NCI-H774 (cell line): ENCODE measurements around the gene TLE1.

Experiments used
- DNase-seq: peaks from one replicate; lab custom pipeline; 2025; lab: John Stamatoyannopoulos, UW

TLE1 gene

DNA sequence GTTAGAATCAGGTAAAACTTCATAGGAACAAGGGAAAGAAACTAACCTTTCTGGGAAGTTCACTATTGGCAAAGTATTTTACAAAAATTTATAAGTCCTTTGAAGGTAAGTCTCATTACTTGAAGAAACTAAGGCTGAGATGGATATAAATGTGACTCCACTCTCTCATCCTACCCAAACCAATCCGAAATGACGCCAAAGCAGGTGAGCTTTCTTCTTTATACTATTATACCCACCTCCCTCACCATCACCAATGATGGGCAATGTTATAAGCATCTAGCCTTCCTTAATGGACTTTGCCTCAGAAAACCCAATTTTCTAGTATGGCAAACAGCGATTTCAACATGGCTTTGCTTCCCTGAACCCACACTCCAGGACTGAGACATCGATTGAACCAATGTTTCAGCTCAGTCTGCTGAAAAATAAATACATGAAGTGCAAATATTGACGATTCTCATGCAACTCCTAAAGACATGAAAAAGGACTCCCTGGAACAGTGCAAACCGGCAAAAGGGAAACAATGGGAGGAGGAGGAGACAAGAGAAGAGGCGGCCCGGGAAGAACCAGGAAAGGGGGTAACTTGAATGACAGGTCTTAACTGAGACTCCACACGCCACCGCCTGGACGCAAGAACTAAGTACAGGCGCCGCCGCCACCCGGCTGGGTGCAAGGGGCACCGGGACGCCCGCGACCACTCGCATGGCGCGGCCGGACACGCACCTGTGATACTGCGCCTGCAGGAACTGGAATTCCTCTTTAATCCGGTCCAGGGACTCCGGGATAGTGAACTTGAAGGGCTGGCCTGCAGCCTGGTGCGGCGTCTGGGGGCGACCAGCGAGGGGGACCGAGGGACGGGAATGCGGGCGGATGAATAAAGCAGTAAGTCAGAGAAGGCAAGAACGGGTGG is 2.5 kb downstream of the TLE1 start:
- peak; percentile 75 for DNase-seq

DNA sequence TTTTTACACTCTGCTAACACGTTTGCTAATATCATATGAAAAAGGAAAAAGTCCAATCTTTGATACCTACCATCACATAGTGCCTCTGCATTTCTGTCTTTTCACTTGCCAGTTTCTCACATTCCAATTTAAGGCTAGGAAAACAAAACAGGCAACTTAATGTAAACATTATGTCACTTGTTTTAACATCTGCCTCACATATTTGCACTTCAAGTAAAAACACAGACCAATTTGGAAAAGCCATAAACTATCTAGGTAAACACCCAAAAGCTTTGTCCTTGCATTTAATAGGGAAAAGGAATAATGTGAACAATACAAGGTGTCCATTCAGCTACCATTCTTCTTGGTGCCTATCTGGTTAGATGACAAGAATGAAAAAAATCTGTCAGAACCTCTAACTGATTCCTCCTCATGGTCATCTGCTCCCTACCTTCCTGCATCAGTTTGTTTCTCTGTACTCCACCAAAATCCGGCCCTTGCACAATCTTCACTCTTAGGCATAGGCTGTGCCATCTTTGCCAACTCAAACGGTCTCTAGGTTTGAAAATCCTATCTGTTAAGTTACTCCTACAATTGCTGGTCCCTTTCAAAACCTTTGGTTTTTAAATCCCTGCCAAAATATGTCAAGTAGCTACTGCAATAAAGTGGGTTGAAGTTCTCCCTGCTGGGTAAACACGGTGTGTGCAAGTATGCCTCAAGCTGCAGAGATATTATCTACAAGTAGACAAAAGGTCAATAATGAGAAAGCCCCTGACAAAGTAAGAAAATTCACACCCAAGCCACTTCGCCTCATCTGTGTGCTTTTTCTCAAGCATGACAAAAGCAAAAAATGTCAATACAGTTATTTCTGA is 3.4 kb downstream of the TLE1 start:
- no peak for DNase-seq

DNA sequence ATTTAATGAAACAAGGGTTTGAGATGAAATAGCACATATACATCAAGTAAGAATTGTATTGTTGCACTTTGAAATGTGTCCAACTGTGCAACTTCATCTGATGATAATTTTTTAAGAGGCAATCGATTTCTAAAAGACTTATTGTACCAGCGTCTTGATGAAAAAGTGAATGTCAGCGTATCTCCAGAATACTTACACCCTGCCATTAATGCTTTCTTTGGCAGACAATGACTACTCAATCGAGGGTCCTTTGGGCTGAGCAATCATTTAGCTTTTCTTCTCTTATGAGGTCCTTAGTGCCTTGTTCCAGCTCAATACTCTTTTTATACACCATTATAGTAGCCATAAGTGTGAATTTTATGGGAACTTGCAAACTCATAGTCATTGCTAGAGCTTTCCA is 4.7 kb downstream of the TLE1 start:
- DNase-seq = no peak

DNA sequence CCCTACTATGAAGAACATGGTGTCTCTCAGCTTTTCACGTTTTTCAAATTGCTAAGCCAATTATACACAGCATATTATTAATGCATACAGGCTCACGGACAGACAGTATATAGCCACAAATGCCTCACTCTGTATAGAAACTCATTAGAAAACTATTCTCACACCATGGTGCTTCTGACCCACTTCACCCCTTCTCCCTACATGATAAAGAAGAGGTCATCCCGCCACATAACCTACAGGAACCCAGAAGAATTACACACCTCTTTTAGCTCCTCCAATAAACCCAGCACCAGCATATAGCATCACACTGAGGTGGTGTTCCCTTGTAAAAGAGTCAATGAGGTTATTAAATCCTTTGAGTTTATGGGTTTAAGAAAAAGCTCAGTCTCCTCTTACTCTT is 5.6 kb downstream of the TLE1 start:
- DNase-seq = no peak

DNA sequence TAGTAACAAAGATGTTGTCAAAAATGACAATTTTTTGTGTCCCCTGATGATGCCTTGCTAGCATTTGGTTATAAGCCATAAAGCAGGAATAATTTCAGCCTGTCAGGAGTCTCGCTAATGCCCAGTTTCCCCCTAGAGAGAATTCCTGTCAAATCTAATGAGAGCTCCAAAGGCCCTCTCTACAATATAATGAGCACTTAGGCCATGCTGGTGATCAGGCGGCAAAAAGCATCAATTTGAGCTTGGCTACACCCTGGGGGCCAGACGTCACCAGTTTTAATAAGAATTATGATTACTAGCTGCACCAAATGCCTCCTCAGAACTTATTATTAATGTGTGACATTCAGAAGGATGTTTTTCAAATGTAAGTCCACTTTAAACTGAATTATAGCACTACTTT is 6.1 kb downstream of the TLE1 start:
- no peak for DNase-seq

DNA sequence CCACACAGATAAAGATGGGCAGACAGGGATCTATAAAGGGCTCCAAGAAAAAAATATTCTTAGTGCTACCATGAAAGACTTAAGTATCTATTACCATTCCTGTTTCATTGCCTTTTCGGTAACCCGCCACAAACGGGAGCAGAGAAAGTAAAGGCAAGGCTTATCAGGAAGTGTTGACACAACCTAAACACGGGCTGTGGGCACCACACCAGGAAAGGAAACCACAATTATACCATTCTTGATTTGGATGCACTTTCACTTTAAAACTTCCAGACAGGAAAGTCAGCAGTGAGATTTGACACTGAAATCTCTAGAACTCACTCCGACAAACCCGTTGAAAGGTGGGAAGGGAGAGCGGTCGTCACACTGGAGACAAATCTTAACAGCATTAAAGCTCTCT is 6.5 kb downstream of the TLE1 start:
- DNase-seq = no peak

DNA sequence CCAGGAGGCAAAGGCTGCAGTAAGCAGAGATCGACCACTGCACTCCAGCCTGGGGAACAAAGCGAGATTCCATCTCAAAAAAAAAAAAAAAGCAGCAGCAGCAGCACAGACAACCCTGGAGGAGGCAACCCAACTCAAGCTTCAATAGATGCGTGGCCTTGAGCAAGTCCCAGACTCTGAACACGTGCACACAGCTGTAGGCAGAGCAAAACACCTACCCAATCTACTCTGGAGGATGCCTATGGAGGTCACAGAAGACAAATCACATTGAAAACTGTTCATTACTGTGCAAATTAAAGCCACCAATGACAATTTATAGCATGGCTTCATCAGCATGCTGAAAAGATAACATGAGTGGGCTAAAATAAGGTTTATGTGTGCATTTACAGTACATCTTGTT is 7.2 kb downstream of the TLE1 start:
- DNase-seq = no peak

DNA sequence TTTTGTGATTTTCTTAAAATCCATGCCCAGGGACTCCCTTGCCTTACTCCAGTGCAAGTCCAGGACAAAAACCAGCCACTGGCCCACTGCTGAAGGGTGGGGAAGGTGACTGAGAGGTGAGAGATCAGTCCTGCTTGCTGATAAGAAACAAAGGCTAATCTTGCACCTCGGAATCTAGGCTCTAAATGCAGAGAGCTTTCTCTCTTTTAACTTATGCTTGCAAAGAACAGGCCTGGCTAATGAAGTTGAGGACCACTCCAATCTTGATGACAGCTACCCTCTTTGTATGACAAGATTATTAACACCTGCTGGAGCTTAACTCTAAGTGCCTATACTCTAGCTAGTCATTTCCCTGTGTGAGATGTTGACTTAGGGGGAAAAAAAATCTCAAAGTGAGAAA is 8.8 kb downstream of the TLE1 start:
- DNase-seq = no peak

DNA sequence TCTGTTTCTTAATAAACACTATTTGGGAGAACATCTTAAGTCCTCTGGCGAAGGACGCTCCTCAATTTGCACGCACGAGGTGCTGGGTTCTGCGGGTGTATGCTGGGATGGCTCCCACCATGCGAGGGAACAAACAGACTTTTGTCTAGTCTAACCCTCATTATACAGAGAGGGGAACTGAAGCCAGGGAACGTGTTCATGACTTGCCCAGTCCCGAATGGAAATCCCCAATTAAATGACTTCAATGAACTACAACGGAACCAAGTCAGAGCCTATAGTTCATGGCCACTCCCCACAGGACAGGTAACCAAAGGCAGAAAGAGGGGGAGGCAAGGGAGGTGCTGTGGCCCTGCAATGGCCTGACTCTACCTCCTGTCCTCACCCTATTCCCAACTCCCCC is 9.3 kb downstream of the TLE1 start:
- DNase-seq = no peak

DNA sequence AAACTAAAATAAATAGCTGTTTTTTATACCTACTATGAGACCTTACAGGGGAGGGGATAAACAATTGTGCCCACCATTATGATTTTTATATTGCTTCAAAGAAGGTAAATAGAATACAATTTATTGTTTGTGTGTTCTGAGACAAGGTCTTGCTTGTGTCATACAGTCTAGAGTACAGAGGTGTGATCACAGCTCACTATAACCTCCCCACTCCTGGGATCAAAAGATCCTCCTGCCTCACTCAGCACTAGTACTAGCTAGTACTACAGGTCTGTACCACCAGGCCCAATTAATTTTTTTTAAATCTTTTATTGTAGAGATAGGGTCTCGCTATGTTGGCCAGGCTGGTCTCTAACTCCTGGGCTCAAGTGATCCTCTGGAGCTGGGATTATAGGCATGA is 11.3 kb downstream of the TLE1 start:
- DNase-seq = no peak

DNA sequence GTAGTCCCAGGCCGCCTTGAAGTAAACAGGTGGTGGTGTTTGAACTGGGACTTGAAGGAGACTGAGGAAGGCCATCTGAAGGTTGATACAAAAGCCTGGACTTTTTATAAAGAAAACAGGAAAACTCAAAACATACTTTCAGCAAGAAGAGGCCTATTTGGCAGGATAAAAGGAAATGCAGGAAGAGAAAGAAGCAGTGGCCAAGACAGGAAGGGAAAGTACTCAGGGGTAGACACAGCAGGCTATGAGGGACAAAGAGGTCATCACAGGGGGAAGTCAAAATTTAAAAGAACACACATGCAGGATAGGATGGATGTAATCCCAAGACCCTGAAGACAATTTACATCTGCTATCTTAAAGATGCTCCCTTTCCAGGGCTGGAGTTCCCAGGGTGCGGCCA is 13.0 kb downstream of the TLE1 start:
- DNase-seq = no peak

DNA sequence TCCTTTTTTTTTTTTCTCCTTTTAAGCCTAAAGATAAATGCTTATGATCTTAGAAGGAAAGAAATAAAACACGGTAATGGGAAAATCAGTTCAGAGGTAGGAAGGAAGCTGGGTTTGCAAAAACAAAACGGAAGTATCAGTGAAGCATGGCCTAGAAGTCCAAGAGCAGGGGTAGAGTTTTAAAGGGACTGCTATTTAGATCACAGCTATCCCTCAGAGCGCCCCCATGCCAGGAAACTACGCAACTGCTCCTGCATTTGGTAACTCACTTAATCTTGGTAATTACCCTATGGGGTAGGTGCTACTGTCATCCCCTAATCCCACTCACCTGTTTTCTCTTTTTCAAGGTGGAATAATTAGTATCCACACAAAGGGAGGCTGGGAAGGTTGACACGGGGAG is 16.0 kb downstream of the TLE1 start:
- DNase-seq = no peak

DNA sequence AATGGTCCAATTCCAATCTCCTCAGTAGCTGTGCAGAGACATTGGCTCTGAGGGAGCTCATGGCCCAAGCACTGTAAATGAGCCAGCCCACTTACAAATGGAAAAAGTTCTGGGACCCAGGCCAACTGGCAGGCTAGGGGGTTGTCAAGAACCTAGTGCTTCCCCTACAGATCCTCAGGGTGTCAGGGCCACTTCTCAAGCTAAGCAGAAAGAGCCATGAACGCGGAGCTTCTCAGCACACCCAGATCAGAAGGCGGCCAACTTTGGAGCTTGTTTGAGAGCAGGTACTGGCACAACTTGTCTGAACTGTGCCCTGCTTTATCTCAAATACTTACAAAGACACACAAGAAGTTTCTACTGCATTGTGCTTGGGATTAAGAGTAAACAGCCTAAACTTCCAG is 17.5 kb downstream of the TLE1 start:
- DNase-seq = no peak

DNA sequence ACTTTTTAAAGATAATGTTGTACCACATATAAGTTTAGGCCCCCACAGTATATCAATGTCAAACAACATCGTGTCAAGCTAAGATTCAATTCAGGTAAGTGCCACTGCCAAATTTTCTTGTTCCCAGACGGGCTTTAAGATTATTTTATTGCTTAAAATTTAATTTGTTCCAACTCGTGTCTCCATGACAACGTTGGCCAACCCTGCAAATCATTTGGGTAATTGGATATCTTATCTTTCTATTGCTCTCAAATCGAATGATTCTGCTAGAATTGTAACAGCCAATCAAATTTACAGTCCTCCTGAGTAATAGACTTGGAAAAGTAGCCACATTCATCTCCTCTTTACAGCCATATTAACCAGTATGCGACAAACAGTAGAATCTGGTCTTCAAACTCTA is 19.5 kb downstream of the TLE1 start:
- DNase-seq = no peak

DNA sequence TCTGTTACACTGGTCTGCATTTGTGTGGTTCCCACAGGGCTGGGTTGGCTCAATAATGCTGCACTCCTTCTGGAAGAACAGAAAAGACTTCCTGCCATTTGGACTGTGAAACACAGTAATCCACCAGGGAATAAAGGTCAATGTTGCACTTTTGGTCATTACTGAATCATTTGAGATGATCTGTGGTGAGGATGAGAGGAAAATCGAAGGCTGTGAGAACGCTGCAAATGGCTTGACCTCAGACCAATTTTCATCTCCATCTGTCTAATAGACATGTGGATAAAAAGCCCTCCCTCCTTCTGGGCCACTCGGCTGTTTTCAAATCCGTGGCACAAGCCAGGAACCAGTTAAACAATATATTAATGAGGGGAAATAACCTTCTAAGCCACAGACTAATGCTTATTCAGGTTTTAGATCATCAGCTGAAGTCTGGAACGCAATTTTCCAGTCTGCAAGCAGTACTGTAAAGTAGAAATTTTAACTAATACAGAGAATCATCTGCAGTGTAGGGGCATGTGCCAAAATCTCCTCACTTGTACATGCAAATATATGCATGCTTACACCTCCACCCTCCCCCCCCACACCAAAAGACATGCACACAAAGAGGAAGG is 20.2 kb downstream of the TLE1 start:
- no peak for DNase-seq

DNA sequence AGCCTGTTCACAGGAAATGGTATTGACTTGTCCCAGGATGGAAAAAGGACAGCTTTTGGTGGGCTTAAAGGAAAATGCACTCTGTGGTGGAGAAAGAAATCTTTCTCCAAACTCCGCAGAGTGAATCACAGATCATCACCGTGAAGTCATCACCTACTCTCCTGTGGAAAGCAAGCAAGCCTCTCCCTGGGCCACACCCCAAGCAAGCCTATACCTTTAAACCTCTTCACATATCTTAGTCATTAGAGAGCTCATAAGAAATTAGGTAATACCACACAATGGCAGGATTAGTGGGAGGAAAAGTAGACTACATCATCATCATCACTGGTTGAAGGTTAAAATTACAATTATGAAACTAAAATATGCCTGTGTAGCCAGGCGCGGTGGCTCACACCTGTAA is 23.2 kb downstream of the TLE1 start:
- DNase-seq = no peak

DNA sequence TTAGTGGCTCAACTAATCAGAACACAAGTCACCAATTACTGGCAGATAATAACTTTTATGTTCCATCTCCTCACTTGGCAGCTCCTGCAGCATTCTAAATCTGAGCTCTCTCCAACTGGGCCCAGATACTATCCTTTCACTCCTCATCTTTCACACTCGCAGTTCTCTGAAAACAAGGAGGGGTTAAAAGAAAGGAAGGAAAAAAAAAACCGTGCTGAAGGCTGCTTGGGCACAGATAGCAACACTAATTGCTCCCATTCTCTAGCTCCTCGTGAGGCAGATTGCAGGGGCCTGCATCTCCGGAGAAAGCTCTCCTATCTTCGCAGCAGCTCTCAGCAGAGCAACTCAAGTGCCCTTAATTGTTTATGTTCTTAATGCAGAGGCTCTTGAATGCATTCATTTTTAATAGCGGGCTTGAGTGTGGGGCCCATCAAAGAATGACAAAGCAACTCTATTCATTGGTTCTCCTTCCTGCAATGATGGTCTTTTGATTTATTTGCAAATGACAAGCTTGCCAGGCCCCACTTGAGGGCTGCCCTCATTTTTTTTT is 23.9 kb downstream of the TLE1 start:
- DNase-seq = no peak

DNA sequence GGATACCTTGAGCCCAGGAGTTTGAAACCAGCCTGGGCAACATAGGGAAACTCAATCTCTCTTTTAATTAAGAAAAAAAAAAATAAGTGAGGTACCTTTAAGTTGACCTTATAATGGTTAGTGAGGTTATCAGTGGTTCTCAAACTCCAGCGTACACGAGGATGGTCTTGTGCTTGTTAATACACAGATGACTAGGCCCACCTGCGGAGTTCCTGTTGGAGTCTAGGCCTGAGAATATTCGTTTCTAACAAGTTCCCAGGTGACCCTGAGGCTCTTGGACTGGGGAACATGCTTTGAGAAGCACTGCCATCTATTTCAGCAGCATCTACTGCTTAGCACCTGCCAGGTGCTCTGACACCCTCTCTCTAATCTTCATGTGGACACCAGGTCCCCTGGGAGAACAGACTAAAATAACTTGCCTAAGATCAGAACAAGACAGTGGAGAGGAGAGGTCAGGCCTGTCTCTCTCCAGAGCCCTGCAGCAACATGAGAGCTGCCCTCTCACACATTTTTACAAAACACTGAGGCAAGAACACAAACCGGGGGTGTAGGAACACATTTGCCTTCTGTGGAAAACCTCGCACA is 24.6 kb downstream of the TLE1 start:
- no peak for DNase-seq

DNA sequence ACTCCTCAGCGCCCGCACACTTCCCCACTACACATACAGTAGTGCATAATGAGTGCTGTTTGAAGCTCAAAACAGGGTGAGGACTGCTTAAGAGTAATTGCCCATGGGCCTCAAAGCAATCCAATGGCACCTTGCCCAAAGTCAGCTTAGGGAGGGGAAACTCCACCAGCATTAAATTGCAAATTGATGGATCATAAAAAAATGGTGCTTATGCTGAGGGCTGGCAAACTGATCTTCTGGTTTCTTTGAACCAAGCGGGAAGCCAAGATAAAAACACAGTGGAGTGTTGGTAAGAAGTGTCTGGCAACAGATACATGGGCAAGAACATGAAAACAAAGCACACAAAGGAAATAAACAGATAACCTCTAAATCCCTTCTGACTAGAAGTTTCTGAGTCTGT is 28.0 kb downstream of the TLE1 start:
- DNase-seq = no peak

DNA sequence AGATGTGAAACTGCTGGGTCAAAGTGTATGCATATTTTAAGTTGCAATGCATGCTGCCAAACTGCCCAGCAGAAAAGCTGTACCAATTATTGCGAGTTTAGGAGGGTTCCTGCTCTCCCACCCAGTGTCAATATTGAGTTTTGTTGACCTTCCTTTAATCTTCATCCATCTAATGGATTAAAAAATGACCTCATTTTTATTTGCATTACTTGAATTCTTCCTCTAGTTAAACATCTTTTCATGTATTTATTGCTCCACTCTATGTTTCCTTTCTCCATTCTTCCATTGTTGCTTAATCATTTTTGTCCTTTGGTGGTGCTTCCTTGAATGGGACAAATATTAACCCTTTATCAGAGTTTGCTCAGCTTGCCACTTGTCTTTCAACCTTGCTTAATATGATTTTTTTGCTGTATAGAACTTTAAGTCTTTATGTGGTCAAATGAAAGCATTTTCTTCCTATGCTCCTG is 32.4 kb downstream of the TLE1 start:
- no peak for DNase-seq

DNA sequence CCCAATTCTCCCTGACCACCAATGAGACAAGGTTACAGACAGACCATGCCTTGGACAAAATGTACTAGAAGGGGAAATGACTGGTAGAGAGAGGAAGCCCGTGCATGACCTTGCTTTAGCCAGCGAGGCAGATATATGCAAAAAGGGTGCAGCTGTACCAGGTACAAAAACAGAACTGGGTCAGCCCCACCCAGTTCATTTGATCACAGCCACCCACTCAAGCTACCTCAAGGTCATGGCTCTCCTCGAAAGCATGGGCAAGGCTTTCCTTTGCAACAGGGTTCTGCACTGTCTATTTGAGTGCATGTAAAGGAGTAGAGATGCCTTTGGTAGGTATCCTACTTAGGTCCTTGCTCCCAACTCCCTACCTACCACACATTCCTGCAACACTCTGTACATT is 33.3 kb downstream of the TLE1 start:
- DNase-seq = no peak

DNA sequence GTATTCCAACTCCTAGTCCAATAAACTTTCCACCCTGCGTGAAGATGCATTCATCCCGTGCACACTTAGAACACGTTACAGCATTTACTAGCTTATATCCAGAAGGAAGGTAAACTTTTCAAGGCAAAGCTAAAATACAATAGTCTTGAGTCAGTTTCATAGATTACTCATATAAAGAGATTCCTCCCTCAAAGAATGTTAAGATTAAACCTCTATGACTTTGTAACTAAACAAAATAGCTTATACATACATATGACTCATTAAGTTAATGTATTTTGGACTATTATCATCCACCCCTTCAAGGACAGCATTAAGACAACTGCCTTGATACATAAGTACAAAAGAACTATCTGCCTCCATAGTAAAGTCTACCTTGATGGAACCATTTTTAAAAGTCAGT is 36.1 kb downstream of the TLE1 start:
- no peak for DNase-seq
